Measurements from ENCODE around the gene LMX1B.
"Not testable (repeated sequence)": the region's sequence is repeated elsewhere in the genome, so short reads cannot be mapped to it uniquely, and the experiment has no call there.

Gene LMX1B

GRCh38 chr9:126722252-126722921 lies 108.7 kb downstream of the LMX1B start:
- DNase-seq (ENCODE audit: low read depth in 1 of 2, low spot score in 1 of 2), result peak; percentile 26 to 27
- Histone ChIP-seq H3K27me3 (ENCODE audit: insufficient read depth, poor library complexity, severe bottlenecking) (peaks cover 12% of the 10 kb centered on the region), H3K4me3 (replicated peaks; ENCODE audit: insufficient read depth, low read length) (peak overlapping the region; percentile 68), H3K27ac (replicated peaks) (no peak overlapping the region)
- TF ChIP-seq CTCF (IDR thresholded peaks at IDR 0.05; ENCODE audit: insufficient read depth, low read length), result no peak
- TF ChIP-seq SPI1 (IDR thresholded peaks at IDR 0.05; ENCODE audit: borderline replicate concordance, low read depth), result 0 out of 2 replicates have a peak, but pooled peaks have one; percentile 2

GRCh38 chr9:126722922-126723806 lies 109.4 kb downstream of the LMX1B start:
- H3K4me3 ChIP-seq (replicated peaks; ENCODE audit: insufficient read depth, low read length), result peak overlapping the region; percentile 68
- TF ChIP-seq POLR2AphosphoS5 (IDR thresholded peaks at IDR 0.05; ENCODE audit: low read depth), result no peak
- peaks cover 12% of the 10 kb centered on the region for H3K27me3 ChIP-seq (ENCODE audit: insufficient read depth, poor library complexity, severe bottlenecking)
- no peak overlapping the region for H3K27ac ChIP-seq (replicated peaks)
- DNase-seq (ENCODE audit: low read depth in 1 of 2, low spot score in 1 of 2), result peak in 1 of 2 experiments; percentile 32

- Histone ChIP-seq H3K27me3 (ENCODE audit: insufficient read depth, poor library complexity, severe bottlenecking) (peaks cover 14% of the 10 kb centered on the region), H3K27ac (replicated peaks) (no peak overlapping the region), H3K4me3 (replicated peaks; ENCODE audit: insufficient read depth, low read length) (no peak overlapping the region)
- no peak for DNase-seq (ENCODE audit: low read depth in 1 of 2, low spot score in 1 of 2)
- TF ChIP-seq GABPA (IDR thresholded peaks at IDR 0.05; ENCODE audit: low read depth), result no peak
- no peak for TF ChIP-seq CTCF (IDR thresholded peaks at IDR 0.05; ENCODE audit: insufficient read depth, low read length)
- no peak for TF ChIP-seq REST (IDR thresholded peaks at IDR 0.05; ENCODE audit: insufficient replicate concordance, low read depth)
- no peak for TF ChIP-seq POLR2AphosphoS5 (IDR thresholded peaks at IDR 0.05; ENCODE audit: low read depth)
- TF ChIP-seq SPI1 (IDR thresholded peaks at IDR 0.05; ENCODE audit: borderline replicate concordance, low read depth), result no peak
Measured at GRCh38 chr9:126723807-126724172, 110.1 kb downstream of the LMX1B start.

GRCh38 chr9:126724226-126724625 lies 110.5 kb downstream of the LMX1B start:
- Histone ChIP-seq H3K4me3 (replicated peaks; ENCODE audit: insufficient read depth, low read length) (no peak overlapping the region), H3K27ac (replicated peaks) (no peak overlapping the region), H3K27me3 (ENCODE audit: insufficient read depth, poor library complexity, severe bottlenecking) (peaks cover 14% of the 10 kb centered on the region)
- TF ChIP-seq SPI1 (IDR thresholded peaks at IDR 0.05; ENCODE audit: borderline replicate concordance, low read depth) (no peak), GABPA (IDR thresholded peaks at IDR 0.05; ENCODE audit: low read depth) (no peak), REST (IDR thresholded peaks at IDR 0.05; ENCODE audit: insufficient replicate concordance, low read depth) (no peak), CTCF (IDR thresholded peaks at IDR 0.05; ENCODE audit: insufficient read depth, low read length) (no peak), POLR2AphosphoS5 (IDR thresholded peaks at IDR 0.05; ENCODE audit: low read depth) (no peak)
- DNase-seq (ENCODE audit: low read depth in 1 of 2, low spot score in 1 of 2), result no peak

- not testable (repeated sequence) for DNase-seq (ENCODE audit: low read depth in 1 of 2, low spot score in 1 of 2)
Measured at GRCh38 chr9:126725485-126725884, 111.8 kb downstream of the LMX1B start.

GRCh38 chr9:126728210-126728609 lies 114.5 kb downstream of the LMX1B start:
- H3K27ac ChIP-seq (replicated peaks); DNase-seq (ENCODE audit: low read depth in 1 of 2, low spot score in 1 of 2); H3K4me3 ChIP-seq (replicated peaks; ENCODE audit: insufficient read depth, low read length): not testable (repeated sequence)
- H3K27me3 ChIP-seq (ENCODE audit: insufficient read depth, poor library complexity, severe bottlenecking), result peaks cover 11% of the 10 kb centered on the region

More at GRCh38 chr9:126725485-126725884, 111.8 kb downstream of the LMX1B start:
- peaks cover 14% of the 10 kb centered on the region for H3K27me3 ChIP-seq (ENCODE audit: insufficient read depth, poor library complexity, severe bottlenecking)
- H3K27ac ChIP-seq (replicated peaks); H3K4me3 ChIP-seq (replicated peaks; ENCODE audit: insufficient read depth, low read length): not testable (repeated sequence)

- H3K27ac ChIP-seq (replicated peaks); H3K27me3 ChIP-seq (ENCODE audit: insufficient read depth, poor library complexity, severe bottlenecking); DNase-seq (ENCODE audit: low read depth in 1 of 2, low spot score in 1 of 2); H3K4me3 ChIP-seq (replicated peaks; ENCODE audit: insufficient read depth, low read length): not testable (repeated sequence)
Measured at GRCh38 chr9:126730592-126730991, 116.9 kb downstream of the LMX1B start.
